HG03565 (cell line): ENCODE measurements around the gene SHISAL1.

ENCODE experiments used
- ATAC-seq: cut with Tn5 transposase; IDR thresholded peaks from one replicate; pipeline ENCODE4 v1.9.1; 2021; ENCODE audit warnings: mild to moderate bottlenecking, moderate library complexity; ENCODE audit not compliant: unreplicated experiment

Gene SHISAL1

GRCh38 chr22:44197271-44197670 lies 115.5 kb downstream of the SHISAL1 start:
- no peak for ATAC-seq

- ATAC-seq = no peak
Observed at GRCh38 chr22:44196731-44197131, 116.0 kb downstream of the SHISAL1 start.

- no peak for ATAC-seq
Observed at GRCh38 chr22:44196241-44196640, 116.5 kb downstream of the SHISAL1 start.

- no peak for ATAC-seq
Observed at GRCh38 chr22:44195189-44195871, 117.4 kb downstream of the SHISAL1 start.

GRCh38 chr22:44194569-44194968 lies 118.2 kb downstream of the SHISAL1 start:
- no peak for ATAC-seq
